Measurements from ENCODE around the gene LCP1.

Gene LCP1

DNA sequence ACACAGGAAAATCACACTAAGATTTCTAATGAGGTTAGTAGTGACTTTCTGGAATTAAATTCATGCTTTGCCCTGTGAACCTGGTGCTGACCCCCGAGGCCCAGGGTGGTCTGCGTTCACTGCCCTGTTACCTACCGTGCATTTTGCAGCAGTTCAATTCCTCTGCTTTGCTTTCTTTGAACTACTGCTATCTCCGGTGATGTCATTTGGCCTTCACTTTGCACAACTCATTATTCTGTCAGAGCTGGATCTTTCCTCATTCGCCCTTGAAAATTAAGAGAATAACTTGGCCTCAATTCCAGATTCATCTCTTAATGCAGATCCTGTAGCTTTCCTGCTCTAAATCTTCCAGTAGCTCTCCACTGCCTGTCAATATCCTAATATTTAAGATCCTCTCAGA lies 21.0 kb upstream of the LCP1 start:
- H3K36me3 ChIP-seq (ENCODE audit: control insufficient read depth, insufficient read depth, low read length) = no peaks in the 10 kb centered on the region
- no peak overlapping the region for H3K9ac ChIP-seq (ENCODE audit: low read length)
- H3K4me1 ChIP-seq (ENCODE audit: control insufficient read depth, insufficient read depth, low read length) = no peaks in the 10 kb centered on the region; the same call in 1 of the 2 replicates
- no peak overlapping the region for H3K4me3 ChIP-seq (ENCODE audit: low read depth, low read length)
- no peaks in the 10 kb centered on the region for H3K27me3 ChIP-seq (ENCODE audit: control insufficient read depth, insufficient read depth, low read length)
- no peak overlapping the region for H3K27ac ChIP-seq (ENCODE audit: low read depth, low read length)
- no peaks in the 10 kb centered on the region for H3K9me3 ChIP-seq (ENCODE audit: control insufficient read depth, insufficient read depth, low read depth, low read length)

DNA sequence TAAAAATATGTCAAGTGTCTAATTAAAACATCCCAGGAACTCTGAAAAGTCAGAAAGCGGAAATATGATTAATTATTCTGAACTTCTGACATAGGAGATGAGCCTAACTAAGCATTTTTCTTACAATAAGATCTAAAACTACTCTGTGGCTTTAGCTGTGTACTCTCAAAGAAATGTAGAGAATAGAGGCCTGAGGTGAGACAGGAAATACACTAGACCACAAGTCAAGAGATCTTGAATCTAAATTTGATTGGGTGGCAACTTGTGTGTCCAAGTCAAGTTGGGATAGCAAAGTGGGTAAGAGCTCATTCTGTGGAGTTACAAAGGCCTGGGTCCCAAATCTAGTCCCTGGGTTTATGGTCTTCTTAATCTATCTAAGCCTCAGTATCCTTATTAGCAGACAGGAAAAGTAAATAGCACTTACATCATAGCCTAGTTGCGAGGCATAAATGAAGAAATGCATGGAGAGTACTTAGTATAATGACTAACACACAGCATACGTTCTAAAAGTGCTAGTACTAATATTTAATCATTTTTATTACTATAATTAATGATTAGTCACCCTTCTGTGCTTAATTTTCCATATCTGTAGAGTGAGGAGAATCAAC lies 20.3 kb upstream of the LCP1 start:
- Histone ChIP-seq H3K27ac (ENCODE audit: low read depth, low read length) (no peak overlapping the region), H3K4me1 (ENCODE audit: control insufficient read depth, insufficient read depth, low read length) (no peaks in the 10 kb centered on the region; the same call in 1 of the 2 replicates), H3K9ac (ENCODE audit: low read length) (no peak overlapping the region), H3K4me3 (ENCODE audit: low read depth, low read length) (no peak overlapping the region), H3K9me3 (ENCODE audit: control insufficient read depth, insufficient read depth, low read depth, low read length) (no peaks in the 10 kb centered on the region), H3K36me3 (ENCODE audit: control insufficient read depth, insufficient read depth, low read length) (no peaks in the 10 kb centered on the region), H3K27me3 (ENCODE audit: control insufficient read depth, insufficient read depth, low read length) (no peaks in the 10 kb centered on the region)

DNA sequence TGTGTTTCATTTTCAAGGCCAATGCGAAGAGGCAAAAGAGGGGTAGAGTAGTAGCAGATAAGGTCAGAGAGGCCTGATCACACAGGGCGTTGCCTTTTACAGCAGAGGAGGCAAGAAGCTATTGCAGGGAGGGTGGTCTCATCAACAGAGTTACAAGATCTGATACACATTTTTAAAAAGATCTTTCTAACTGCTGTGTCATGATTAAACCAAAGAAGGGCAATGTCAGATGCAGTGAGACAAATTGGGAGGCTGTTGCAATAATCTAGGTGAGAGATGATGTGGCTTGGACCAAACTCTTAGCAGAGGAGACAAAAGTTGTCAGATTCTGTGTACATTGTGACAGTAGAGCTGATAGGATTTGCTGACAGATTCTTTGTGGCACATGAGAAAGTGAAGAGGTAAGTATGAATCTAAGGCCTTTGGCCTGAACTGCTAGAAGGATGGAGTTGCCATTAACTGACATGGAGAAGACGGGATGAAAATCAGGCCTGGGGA lies 16.8 kb upstream of the LCP1 start:
- Histone ChIP-seq H3K36me3 (ENCODE audit: control insufficient read depth, insufficient read depth, low read length) (no peaks in the 10 kb centered on the region), H3K27ac (ENCODE audit: low read depth, low read length) (no peak overlapping the region), H3K9ac (ENCODE audit: low read length) (no peak overlapping the region), H3K9me3 (ENCODE audit: control insufficient read depth, insufficient read depth, low read depth, low read length) (no peaks in the 10 kb centered on the region), H3K4me1 (ENCODE audit: control insufficient read depth, insufficient read depth, low read length) (no peaks in the 10 kb centered on the region; the same call in 1 of the 2 replicates), H3K27me3 (ENCODE audit: control insufficient read depth, insufficient read depth, low read length) (no peaks in the 10 kb centered on the region), H3K4me3 (ENCODE audit: low read depth, low read length) (no peak overlapping the region)

GRCh38 chr13:46197299-46198048 lies 15.5 kb upstream of the LCP1 start:
- Histone ChIP-seq H3K36me3 (ENCODE audit: control insufficient read depth, insufficient read depth, low read length) (no peaks in the 10 kb centered on the region), H3K9ac (ENCODE audit: low read length) (no peak overlapping the region), H3K27me3 (ENCODE audit: control insufficient read depth, insufficient read depth, low read length) (no peaks in the 10 kb centered on the region), H3K27ac (ENCODE audit: low read depth, low read length) (no peak overlapping the region), H3K4me3 (ENCODE audit: low read depth, low read length) (no peak overlapping the region), H3K9me3 (ENCODE audit: control insufficient read depth, insufficient read depth, low read depth, low read length) (no peaks in the 10 kb centered on the region), H3K4me1 (ENCODE audit: control insufficient read depth, insufficient read depth, low read length) (no peaks in the 10 kb centered on the region; the same call in 1 of the 2 replicates)

DNA sequence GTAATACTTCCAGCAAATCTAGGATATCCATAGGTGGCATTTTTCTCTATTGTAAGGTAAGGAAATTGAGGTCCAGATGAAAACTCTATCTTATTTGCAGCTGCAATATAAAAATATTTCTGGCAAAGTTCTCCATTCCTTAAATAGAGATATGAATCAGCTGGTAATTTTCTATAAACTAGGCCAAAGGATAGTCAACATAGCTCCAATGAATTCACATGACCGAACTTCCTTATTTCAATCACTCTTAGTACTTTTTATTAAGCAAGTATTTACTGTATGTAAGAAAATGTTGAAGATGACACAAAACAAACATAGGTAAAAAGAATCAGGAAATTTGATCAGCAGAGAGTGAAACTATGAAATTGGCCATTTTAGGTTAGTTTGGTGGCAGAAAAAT lies 13.0 kb upstream of the LCP1 start:
- Histone ChIP-seq H3K27ac (ENCODE audit: low read depth, low read length) (no peak overlapping the region), H3K36me3 (ENCODE audit: control insufficient read depth, insufficient read depth, low read length) (no peaks in the 10 kb centered on the region), H3K4me3 (ENCODE audit: low read depth, low read length) (no peak overlapping the region), H3K9me3 (ENCODE audit: control insufficient read depth, insufficient read depth, low read depth, low read length) (no peaks in the 10 kb centered on the region), H3K27me3 (ENCODE audit: control insufficient read depth, insufficient read depth, low read length) (no peaks in the 10 kb centered on the region), H3K9ac (ENCODE audit: low read length) (no peak overlapping the region), H3K4me1 (ENCODE audit: control insufficient read depth, insufficient read depth, low read length) (no peaks in the 10 kb centered on the region; the same call in 1 of the 2 replicates)

DNA sequence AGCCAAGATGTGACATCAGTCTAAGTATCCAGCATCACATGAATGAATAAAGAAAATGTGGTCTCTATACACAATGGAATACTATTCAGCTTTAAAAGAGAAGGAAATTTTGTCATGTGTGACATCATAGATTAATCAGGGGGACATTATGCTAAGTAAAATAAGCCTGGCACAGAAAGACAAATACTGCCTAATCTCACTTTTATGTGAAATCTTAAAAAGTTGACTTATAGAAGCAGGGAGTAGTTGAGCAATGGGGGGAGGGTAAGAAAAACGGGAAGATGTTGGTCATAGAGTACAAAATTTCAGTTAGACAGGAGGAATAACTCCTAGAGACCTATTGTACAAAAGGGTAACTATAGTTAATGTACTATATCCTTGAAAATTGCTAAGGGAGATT lies 10.4 kb upstream of the LCP1 start:
- Histone ChIP-seq H3K4me1 (ENCODE audit: control insufficient read depth, insufficient read depth, low read length) (no peaks in the 10 kb centered on the region), H3K27ac (ENCODE audit: low read depth, low read length) (no peak overlapping the region), H3K36me3 (ENCODE audit: control insufficient read depth, insufficient read depth, low read length) (no peaks in the 10 kb centered on the region), H3K4me3 (ENCODE audit: low read depth, low read length) (no peak overlapping the region), H3K9me3 (ENCODE audit: control insufficient read depth, insufficient read depth, low read depth, low read length) (no peaks in the 10 kb centered on the region), H3K9ac (ENCODE audit: low read length) (no peak overlapping the region), H3K27me3 (ENCODE audit: control insufficient read depth, insufficient read depth, low read length) (no peaks in the 10 kb centered on the region)

GRCh38 chr13:46185634-46186033 lies 3.7 kb upstream of the LCP1 start:
- Histone ChIP-seq H3K27me3 (ENCODE audit: control insufficient read depth, insufficient read depth, low read length) (no peaks in the 10 kb centered on the region), H3K36me3 (ENCODE audit: control insufficient read depth, insufficient read depth, low read length) (no peaks in the 10 kb centered on the region), H3K4me1 (ENCODE audit: control insufficient read depth, insufficient read depth, low read length) (peaks cover 7% of the 10 kb centered on the region; the same call in 1 of the 2 replicates), H3K9me3 (ENCODE audit: control insufficient read depth, insufficient read depth, low read depth, low read length) (no peaks in the 10 kb centered on the region), H3K4me3 (ENCODE audit: low read depth, low read length) (no peak overlapping the region), H3K27ac (ENCODE audit: low read depth, low read length) (no peak overlapping the region), H3K9ac (ENCODE audit: low read length) (no peak overlapping the region)

GRCh38 chr13:46184277-46184699 lies 2.3 kb upstream of the LCP1 start:
- no peaks in the 10 kb centered on the region for H3K9me3 ChIP-seq (ENCODE audit: control insufficient read depth, insufficient read depth, low read depth, low read length)
- no peak overlapping the region for H3K27ac ChIP-seq (ENCODE audit: low read depth, low read length)
- peaks cover 11% of the 10 kb centered on the region; the same call in 1 of the 2 replicates for H3K4me1 ChIP-seq (ENCODE audit: control insufficient read depth, insufficient read depth, low read length)
- H3K9ac ChIP-seq (ENCODE audit: low read length) = no peak overlapping the region
- no peak overlapping the region for H3K4me3 ChIP-seq (ENCODE audit: low read depth, low read length)
- H3K27me3 ChIP-seq (ENCODE audit: control insufficient read depth, insufficient read depth, low read length) = no peaks in the 10 kb centered on the region
- H3K36me3 ChIP-seq (ENCODE audit: control insufficient read depth, insufficient read depth, low read length) = no peaks in the 10 kb centered on the region

DNA sequence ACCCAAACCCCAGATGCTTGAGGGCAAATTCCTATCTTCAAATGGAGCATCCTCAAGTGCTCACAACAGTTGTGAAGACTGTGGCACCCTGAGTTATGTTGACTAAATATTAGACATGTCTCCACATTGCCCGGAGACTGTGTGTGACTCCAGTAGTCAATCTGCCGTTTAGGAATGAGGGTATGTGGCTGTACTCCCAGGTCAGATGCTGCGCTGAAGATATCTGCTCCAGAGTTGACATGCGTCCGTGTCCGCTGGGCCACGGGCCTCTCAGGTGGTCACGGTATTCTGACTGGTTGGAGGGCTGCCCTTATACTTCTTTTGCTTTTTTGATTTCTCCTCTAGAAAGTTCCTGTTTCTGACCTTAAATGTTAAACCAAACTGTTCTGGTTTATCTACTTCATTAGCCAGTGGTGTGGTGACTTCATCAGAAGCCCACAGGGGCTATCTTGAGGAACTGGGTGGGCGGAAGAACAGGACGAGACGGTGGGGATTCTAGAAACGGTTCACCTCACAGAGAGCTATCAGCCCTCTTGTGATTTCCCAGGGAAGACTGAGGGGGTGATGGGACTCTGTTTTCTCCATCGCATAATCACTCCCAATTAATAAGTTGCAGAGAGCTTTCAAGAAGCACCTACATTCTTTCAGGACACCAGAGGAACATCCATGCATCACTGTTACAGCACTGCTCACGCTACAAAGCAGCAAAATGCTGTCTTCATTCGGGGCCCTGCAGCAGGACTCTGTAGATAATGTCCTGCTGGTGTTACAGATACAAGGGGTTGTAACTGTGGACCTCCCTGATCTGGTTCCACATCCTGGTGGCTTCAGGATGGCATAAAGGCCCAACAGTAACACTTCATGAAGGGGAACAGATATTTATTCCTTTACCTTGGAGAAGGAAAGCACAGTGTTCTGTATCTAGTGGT lies 1.3 kb upstream of the LCP1 start:
- Histone ChIP-seq H3K27ac (ENCODE audit: low read depth, low read length) (no peak overlapping the region), H3K9ac (ENCODE audit: low read length) (no peak overlapping the region), H3K36me3 (ENCODE audit: control insufficient read depth, insufficient read depth, low read length) (no peaks in the 10 kb centered on the region), H3K4me3 (ENCODE audit: low read depth, low read length) (no peak overlapping the region), H3K9me3 (ENCODE audit: control insufficient read depth, insufficient read depth, low read depth, low read length) (no peaks in the 10 kb centered on the region), H3K4me1 (ENCODE audit: control insufficient read depth, insufficient read depth, low read length) (peaks cover 11% of the 10 kb centered on the region; the same call in 1 of the 2 replicates), H3K27me3 (ENCODE audit: control insufficient read depth, insufficient read depth, low read length) (no peaks in the 10 kb centered on the region)

DNA sequence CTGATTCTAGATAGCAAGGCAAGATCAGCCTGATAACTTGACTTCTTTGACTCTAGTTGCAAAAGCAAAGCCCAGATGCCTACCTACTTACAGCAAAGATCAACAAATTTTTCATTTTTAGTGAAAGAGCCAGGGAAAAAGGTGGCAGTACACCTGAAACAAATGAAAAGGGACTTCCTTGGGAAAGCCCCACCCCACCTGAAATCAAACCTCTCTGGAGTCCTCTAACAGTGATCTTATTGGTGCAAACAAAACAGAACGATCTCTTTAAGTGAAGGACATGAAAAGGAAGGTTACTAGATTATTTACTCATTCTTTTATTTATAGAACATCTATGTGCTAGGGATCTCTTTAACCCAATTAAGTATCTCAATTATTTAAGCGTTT lies 507 bp upstream of the LCP1 start:
- H3K9me3 ChIP-seq (ENCODE audit: control insufficient read depth, insufficient read depth, low read depth, low read length) = no peaks in the 10 kb centered on the region
- H3K4me1 ChIP-seq (ENCODE audit: control insufficient read depth, insufficient read depth, low read length) = peaks cover 11% of the 10 kb centered on the region; the same call in 1 of the 2 replicates
- H3K27me3 ChIP-seq (ENCODE audit: control insufficient read depth, insufficient read depth, low read length) = no peaks in the 10 kb centered on the region
- peak overlapping the region; percentile 40; the same call in 1 of the 2 replicates for H3K4me3 ChIP-seq (ENCODE audit: low read depth, low read length)
- H3K36me3 ChIP-seq (ENCODE audit: control insufficient read depth, insufficient read depth, low read length) = no peaks in the 10 kb centered on the region
- peak overlapping the region; percentile 78 for H3K9ac ChIP-seq (ENCODE audit: low read length)
- no peak overlapping the region for H3K27ac ChIP-seq (ENCODE audit: low read depth, low read length)
